GM18870 (cell line): ENCODE data around the gene HK2.
"Not testable (repeated sequence)": the region's sequence is repeated elsewhere in the genome, so short reads cannot be mapped to it uniquely, and the experiment has no call there.

ENCODE experiments used
- ATAC-seq: cut with Tn5 transposase; IDR thresholded peaks from one replicate; pipeline ENCODE4 v1.9.1; 2021; ENCODE audit warnings: moderate library complexity; ENCODE audit not compliant: unreplicated experiment

The HK2 gene

DNA sequence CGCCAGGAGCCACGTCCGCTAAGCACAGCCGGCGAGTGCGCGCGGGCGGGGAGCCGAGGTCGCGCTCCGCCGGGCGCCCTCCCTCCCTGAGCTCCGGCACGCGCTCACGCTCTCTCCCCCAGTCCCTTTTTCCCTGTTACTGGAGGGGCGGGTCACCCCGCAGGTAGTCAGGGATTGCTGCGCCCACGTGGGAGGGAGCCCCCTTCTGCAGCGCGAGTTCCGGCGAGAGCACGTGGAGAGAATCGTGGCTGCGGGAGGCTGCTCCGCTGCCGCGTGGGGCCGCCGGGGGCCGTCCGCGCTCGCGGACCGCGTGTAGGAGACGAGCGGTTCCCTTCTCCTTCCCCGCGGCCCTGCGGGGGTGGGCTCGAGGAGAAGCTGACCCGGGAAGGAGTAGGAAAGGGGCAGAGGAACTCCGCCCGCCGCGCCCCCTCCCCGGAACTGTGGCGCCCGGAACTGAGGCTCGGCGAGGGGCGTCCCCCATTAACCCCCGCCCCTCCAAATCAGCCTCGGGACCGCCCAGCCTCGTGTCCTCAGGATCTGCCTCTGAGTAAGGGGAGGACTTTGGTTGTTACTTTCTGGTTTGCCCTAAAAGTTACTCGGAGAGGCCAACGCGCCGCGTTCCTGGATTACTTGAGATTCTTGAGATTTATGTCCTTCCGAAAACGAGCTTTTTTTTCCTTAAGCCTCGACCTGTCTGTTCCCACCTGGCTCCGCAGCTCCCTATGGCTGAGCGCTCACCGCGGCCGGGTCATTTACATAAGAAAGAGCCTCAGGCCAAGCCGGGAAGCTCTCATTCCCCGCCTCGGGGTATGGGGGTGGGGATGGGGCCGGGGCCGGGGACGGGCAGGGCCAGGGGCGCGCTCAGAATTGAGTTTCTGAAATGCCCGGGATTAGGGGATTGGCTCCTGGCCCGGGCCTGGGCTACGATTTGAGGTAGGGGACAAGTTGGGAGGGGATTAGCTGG is 1.1 kb downstream of the HK2 start:
- ATAC-seq: peak; percentile 36

DNA sequence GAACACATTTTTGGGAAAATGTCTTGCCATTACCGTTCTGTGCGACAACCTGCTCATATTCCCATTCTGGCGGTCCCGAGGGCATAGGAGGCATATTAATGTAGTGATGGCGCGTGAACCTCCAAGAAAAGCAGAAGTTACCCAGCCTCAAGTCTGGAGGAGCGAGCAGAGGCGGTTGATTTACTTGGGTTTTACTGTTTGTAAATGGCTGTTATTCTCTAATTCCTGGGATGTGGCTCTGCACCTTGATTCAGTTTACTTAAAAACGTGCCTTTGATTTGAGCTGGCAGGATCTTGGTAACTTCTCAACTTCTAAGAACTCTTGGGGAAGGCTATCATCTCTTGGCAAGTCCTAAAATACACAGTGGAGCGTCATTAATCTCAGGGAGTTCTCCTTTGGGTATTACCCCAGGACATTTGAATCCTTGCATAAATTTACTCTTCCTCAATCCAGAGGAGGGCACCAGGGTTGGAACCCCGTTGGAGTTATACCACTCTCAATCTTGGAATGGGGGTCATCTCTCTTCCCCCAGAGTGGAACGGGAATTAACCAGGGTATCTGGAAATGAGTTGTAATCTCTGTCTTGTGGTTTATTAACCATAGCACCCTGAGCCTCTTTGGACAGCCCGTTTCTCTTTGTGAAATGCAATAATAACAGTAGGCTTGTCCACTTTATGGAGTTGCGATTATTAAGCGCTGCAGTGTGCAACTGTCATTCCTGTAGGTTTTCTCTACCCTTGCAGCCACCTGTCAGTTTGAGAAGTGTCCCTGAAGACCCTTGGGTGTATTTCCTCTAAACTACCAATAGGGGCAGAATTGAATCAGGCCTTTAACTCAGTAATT is 2.1 kb downstream of the HK2 start:
- peak; percentile 38 for ATAC-seq

DNA sequence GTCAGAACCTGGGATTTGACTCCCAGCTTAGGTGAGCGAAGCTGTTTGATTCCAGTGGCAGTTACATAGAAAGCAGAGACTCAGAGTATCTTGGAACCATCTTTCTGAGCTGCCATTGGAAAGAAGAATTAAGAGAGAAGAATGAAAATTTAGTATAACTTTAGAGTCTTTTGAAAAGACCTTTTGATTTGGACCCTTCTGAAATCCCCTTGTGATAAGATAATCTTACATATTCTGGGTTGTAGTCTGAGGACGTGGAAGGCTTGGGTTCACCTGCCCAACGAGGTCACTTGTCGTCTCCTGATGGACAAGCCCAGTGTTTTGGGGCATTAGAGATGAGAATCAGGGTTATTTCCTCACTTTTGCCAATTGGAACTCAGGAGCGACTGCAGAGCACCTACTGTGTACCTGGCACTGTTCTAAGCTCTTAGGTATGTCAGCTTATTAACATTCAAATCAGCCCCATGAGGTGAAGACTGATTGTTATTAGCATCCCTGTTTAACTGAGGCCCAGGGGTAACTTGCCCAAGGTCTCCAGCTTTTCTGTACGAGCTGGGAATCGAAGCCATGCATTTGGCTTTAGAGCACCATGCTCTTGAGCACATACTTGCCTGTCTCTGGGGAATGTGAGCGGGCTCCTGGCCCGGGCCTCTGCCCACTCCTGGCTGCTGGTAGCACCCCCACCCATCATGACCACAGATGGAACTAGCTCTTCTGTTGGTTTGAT is 2.9 kb downstream of the HK2 start:
- ATAC-seq: no peak

DNA sequence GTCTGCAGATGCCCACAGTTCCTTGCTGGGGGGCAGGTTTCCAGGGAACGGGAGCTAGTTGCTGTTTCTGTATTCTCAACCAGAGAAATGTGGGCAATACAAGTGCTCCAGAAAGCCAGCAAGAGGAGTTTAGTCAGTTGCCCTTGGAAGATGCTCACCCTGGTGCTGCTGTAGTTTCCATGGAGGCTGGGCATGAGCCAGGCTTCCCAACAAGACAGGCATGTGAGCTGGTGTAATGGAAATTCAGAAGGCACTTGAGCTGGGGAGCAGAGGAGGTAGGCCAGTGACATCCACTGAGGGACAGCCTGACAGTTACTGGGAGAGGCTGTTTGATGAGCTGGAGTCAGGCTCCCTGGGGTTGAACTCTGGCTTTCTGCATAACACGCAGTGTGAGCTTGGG is 7.7 kb downstream of the HK2 start:
- ATAC-seq: no peak

DNA sequence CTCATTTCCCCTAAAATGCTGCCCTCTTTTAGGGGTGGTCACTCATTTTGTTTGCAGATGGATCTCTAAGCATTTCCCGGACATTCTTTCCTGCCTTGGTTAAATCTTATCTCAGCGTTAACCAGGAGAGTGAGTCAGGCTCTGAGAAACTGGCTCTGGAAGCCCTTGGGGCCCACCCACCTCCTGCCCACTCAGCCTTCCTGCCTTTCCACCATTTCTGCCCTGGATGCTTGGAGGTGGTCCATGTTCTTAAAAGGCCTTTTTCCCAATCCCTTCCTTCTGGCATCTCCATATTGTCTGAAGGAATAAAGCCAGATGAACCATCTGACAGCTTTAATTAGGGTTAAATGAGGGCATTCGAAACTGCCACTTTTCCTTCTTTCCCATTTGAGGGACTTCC is 9.5 kb downstream of the HK2 start:
- ATAC-seq: no peak

DNA sequence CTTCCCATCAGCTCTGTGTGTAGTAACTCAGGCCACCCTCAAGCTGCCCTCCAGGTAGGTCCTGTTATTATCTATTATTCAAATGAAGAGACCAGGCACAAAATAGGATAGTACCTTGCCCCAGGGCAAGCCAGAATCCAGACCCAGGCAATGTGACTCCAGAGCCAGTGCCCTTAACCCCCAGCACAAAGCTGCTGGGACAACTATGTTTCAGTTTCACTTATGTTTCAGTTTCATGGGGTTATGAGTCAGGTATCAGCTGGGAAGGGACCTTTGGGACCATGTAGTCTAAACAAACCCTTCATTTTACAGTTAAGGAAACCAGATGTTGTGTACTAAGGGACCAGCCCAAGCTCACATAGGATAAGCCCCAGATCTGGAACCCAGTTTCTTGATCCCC is 10.0 kb downstream of the HK2 start:
- peak; percentile 96 for ATAC-seq

DNA sequence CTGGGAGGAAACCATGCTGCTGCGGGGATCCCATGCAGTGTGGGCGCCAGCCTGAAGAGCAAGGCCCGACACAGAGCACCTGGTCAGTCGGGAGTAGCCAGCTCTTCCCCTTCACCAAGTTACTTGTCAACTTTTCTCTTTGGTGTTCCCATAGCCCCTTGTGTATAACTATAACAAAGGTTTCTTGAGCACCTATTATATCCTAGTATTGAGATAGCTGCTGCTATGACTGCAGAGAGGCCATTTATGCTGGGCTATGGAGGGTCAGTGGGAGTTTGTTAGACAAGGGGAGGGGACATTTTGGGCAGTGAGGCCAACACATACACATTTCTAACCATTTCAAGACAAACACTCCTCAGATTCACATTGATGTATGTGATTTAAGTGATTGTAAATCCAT is 10.8 kb downstream of the HK2 start:
- ATAC-seq: no peak

DNA sequence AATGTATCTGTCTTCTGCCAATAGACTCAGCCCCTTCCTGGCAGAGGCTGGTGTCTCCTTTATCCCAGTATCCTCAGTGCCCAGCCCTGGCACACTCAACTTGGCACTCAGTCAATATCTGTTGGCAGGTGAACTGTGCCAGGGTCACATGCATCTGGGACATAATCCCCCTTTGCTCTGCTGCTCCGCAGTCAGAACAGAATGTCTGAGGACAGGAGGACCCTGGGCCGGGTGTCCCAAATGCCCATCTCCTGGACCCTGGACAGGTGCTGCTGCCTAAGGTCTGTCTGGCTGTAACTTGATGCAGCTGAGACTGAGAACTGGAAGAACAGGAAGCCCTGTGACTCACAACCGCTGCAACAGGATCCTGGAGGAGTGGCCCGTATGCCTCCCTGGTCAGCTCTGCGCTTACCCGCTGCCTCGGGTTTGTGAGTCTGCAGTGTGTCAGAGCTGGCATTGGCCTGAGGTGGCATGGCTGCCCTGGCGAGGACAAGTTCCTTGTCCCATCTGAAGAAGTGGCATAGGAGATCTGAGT is 11.4 kb downstream of the HK2 start:
- ATAC-seq: no peak

DNA sequence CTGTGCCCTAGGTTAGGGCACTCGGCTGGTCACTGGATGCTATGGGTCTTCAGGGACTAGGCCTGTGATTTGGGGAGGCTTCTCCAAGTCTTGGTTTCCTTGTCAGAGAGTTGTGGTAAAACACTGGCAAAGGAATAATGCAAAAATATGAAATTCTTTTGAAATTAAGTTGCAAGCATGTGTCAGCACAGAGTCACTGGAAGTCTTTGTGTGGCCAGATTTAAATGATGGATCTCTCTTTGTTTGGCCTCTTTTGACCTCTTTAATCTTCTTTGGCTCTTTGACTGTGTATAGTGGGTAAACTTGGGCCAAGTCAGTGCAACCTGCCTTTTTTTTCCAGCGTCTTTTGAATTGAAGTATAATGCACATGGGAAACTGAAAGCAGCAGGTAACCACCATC is 12.1 kb downstream of the HK2 start:
- no peak for ATAC-seq

DNA sequence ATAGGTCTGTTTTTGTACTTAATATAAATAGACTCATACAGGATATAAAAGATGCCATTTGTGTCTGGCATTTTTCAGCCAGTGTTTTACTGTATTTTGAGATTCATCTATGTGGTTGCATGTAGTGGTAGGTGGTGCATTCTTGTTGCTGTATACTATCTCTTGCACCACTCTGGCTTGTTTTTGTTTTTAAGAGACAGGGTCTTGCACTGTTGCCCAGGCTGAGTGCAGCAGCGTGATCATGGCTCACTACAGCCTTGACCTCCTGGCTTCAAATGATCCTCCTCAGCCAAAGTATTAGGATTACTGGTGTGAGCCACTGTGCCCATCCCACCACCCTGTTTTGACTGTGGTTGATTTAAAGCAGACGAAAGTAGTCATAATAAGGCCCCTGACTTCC is 12.6 kb downstream of the HK2 start:
- ATAC-seq: no peak

DNA sequence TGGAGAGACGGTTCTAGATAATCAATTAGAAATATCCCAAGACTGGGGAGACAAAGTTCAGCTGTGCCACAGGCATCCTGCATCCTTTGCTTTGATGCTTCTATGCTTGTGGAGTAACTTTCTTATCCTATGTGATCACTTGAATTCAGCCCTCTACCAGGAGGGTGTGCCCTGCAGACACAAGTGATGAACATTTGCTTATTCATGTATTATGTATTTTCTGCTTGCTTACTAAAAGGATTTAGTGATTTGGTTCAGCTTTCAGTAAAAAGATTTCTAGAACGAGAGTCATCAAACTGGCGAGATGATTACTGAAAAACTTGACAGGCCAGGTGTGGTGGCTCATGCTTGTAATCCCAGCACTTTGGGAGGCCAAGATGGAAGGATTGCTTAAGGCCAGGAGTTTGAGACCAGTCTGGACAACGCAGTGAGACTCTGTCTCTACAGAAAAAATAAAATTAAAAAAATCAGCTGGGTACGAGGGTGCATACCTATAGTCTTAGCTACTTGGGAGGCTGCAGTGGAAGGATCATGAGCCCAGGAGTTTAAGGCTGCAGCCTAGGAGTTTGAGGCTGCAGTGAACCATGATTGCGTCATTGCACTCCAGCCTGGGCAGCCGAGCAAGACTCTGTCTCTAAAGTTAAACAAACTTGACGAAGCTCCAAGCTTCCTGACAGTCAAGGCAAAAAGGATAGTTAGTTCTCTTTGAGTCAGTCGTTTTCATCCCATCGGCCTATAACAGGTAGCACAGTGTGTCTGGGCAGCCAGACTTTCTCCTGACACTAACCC is 13.3 kb downstream of the HK2 start:
- no peak for ATAC-seq

DNA sequence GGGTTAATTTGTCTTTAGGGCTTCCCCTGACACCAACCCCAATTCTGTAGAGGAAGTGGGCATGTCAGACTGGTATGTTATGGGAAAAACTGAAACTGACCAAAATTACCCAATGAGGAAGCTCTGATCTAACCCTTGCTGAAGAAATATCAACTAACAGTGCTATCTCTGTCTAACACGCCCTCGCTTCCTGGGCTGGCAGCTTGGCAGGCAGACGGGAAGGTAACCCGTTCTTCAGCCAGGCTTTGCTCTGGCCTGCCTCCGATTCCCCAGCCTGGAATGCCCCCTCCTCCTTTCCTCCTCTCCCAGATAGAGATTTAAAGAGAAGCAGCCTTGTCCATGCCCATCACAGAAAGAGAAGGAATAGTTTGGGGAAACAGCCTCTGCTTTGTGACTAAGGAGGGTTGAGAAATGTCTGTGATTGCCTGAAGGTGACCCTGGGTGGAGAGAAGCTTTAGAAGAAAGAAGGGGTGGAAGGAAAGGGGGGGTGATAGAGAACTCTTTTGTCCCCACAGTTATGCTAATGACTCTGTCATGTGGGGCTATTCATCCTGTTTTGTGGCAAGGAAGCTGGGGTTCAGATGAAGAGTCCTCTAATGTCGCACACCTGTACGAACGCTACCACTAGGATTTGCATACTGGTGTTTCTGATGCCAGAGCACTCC is 15.4 kb downstream of the HK2 start:
- ATAC-seq: peak; percentile 74

DNA sequence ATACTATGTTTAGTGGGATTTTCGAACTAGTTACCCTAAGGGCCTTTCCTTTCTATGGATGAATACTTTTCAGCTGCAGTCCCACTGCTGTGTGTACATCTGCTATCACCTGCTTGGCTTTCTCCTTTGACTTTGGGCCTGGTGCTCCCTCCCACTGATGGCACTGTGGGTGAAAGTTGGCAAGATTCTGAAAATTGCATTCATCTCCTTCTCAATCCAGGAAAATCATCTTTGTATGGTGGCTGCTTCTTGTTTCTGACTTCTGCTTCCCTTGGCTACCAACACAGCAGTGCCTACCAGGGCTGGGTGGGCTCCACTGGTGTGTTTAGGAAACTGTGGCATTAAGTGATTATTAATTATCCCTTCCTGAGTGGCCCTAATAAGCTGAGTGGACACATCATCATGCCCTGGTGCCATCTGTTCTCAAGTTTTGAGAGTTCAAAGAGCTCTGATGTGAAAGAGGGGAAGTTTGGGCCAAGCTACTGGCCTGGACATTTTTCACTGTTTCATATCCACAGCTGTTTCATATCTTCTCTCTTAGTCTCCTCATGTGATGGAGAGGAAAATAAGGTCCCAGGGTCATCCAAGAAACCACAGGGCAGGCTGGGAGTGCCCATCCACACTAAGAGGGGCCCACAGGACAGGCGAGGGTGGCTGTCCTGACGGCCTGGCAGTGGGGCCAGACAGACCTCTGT is 16.7 kb downstream of the HK2 start:
- ATAC-seq: no peak

DNA sequence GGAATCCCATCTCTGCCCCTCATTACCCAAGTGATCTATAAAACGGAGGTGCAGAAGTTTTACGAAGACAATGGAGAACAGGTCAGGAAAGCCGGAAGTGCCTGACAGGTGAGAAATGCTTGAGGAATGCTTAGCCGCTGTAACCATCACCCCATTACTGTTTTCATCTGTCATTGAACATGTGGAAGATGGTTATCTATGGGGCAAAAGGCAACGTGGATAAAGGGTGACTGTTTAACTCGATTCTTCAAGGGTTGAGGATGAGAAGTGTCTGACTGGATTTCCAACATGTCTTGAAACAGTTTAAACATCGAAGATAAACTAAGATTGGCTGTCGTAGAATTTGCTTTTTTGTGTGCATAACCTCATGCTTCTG is 17.3 kb downstream of the HK2 start:
- no peak for ATAC-seq

DNA sequence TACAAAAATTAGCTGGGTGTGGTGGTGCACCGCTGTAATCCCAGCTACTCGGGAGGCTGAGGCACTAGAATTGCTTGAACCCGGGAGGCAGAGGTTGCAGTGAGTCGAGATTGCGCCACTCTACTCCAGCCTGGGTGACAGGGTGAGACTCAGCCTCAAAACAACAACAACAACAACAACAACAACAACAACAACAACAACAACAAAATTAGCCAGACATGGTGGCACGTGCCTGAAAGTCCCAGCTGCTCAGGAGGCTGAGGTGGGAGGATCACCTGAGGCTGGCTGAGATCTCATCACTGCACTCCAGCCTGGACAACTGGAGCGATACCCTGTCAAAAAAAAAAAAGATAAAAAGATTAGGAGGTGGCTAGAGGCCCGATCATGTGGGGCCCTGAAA is 19.4 kb downstream of the HK2 start:
- ATAC-seq: not testable (repeated sequence)

DNA sequence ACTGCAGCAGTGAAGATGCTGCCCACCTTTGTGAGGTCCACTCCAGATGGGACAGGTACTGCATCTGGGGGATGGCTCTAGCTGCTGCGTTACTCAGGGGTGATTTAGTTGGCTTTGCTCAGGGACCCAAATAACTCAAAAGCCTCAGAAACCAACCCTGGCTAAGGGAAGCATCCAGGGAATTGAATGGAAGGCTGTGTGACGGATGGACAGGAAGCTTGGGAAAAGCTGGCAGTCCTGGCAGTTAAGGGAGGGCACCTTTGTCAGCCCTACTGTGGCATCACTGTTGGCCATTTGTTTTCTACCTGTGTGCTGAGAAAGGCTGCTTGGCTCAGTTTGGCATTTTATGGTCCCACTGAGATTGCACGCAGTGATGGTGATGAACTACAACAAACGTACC is 20.5 kb downstream of the HK2 start:
- no peak for ATAC-seq

DNA sequence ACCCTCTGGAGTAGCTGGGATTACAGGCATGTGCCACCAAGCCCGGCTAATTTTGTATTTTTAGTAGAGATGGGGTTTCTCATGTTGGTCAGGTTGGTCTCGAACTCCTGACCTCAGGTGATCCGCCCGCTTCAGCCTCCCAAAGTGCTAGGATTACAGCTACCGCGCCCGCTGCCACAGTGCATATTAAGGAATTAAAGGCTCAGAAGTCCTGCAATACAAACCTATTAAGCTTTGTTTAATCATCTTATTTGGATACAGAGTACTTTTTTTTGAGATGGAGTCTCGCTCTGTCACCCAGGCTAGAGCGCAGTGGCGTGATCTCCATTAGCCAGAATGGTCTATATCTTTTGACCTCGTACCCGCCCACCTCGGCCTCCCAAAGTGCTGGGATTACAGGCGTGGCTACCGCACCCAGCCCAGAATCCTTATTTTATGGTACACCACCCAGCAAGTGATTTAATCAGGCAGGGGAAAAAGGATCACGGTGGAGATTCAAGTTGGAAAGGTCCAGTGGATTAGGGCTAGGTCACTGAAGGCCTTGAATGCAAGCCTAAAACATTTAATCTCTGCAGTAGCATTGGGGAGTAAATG is 21.3 kb downstream of the HK2 start:
- ATAC-seq: not testable (repeated sequence)

DNA sequence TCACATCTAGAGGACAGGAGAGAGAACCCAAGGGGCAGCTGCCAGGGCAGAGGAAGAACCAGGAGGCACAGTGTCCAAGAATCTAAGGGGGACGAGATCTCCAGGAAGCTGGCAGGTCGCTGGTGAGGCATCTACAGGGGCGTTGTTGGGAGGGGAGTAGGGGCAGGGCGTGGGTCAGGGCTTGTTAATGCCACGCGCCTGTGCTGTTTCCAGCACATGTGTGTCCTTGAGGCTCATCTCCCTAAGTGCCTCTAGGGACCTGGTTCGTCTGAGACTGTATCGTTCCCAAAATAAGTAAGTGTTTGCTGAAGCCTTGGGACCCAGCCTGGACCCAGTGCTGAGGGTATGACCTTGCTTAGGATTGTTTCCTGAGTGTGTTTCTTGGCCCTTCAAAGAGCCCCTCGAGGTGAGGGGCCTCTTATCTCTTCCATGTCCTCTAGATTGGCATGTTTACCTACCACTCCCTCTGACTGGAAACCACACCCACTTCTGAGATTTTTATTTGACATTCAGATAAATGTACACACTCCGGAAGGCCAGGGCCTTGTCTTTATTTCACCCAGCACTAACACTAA is 22.2 kb downstream of the HK2 start:
- no peak for ATAC-seq
